GM10266 (cell line): ENCODE data around the gene GPR89A.

Source experiments
- DNase-seq: peaks from one replicate; pipeline ENCODE4 v3.0.0; 2012; ENCODE audit errors: extremely low spot score
- TF ChIP-seq, protein P1 (sequence below): IDR thresholded peaks from 2 replicates; pipeline ENCODE4 v1.5.1; 2012; ENCODE audit warnings: mild to moderate bottlenecking, low read depth; ENCODE audit not compliant: control insufficient read depth, insufficient read depth; ENCODE audit errors: missing control alignments

Gene GPR89A

DNA sequence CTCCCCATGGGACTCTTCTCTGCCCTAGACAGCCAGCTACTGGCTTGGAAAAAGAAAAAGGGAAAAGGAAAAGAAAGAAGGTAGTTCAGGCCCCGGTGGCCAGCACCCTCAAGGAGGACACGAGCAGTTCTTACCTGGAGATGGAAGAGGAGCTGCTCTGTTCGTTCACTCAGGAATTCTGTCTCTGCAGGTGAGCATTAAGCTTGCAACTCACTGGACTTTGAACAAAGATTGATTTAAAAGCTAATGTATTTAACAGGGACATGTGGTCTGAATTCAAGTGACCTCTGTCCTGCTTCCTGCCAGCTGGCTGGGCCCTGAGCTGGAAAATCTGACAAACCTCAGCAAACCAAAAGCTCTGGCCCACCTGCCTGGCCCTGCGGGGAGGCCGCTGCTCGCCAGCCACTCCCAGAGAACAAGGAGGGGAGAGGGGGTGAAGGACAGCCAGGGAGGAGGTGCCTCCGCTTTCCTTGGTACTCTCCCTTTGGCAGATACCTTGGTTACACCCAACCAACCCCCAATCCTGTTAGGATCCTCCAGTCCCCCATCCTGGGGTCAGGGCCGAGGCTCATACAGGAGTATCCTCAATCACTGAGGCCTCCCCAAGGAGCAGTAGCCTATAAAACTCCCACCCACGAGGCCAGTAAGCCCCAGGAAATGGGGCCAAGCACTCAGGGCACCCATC is 99.5 kb downstream of the GPR89A start, which contains the start of gene PDZK1:
PDZK1 (minus strand) TSS at position 186 of the 685 bp plus-strand sequence. CDS start 19,347 bp downstream, outside the sequence.
- no peak for DNase-seq
- TF ChIP-seq, protein P1, sequence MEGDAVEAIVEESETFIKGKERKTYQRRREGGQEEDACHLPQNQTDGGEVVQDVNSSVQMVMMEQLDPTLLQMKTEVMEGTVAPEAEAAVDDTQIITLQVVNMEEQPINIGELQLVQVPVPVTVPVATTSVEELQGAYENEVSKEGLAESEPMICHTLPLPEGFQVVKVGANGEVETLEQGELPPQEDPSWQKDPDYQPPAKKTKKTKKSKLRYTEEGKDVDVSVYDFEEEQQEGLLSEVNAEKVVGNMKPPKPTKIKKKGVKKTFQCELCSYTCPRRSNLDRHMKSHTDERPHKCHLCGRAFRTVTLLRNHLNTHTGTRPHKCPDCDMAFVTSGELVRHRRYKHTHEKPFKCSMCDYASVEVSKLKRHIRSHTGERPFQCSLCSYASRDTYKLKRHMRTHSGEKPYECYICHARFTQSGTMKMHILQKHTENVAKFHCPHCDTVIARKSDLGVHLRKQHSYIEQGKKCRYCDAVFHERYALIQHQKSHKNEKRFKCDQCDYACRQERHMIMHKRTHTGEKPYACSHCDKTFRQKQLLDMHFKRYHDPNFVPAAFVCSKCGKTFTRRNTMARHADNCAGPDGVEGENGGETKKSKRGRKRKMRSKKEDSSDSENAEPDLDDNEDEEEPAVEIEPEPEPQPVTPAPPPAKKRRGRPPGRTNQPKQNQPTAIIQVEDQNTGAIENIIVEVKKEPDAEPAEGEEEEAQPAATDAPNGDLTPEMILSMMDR = no peak

GRCh38 chr1:145708063-145708462 is 100.3 kb downstream of the GPR89A start:
- TF ChIP-seq, protein P1 = no peak
- DNase-seq = peak; percentile 32

- no peak for DNase-seq
- TF ChIP-seq, protein P1 = no peak
Observed at GRCh38 chr1:145710291-145711027, 102.7 kb downstream of the GPR89A start.

DNA sequence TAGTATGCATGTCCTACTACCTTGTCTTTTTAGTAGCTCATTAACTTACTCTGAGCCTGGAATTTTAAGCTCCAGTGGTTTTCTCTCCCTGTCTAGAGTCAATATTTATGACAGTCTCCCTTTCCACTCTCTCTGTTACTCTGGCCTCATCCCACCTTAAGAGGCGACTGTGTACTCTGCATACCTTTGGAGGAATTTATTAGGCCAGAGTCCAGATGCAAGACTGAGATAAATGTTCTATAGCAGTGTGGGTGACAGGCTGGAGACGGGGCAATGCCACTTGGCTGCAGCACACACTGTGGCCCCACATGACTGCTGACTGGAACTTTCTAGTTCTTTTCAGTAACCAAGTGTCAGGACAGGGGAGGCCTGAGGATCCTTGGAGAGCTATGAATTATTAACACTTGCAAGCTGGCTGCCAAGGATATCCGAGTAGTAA is 103.4 kb downstream of the GPR89A start:
- TF ChIP-seq, protein P1 = no peak
- no peak for DNase-seq

DNA sequence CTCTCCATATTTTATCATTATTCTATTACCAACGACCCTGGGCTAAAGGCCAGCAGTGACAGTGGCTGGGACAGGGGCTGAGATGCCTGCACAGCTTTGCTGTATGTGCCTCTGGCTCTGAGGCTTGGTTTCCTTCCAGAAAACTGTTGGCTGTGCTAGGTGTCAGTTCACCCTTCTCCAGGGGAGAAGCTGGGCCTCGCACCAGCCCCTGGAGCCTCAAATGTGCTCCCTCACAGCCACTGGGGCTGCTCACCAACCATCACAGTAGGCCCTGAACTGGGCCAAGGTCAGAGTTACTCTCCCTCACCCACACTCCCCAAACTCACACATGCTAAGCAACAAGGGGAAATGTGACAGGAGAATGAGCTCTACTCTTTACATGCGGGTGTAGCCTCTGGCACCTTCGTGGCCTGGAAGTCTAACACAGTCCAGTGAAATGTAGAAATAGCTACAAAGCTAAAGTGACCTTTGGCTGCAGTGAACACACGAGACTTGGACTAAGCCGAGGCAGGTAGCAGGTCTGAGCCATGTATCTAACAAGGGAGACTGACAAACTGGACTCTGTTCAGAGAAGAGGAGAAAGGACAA is 106.8 kb downstream of the GPR89A start:
- DNase-seq = no peak
- TF ChIP-seq, protein P1 = no peak

GRCh38 chr1:145716641-145717345 is 109.0 kb downstream of the GPR89A start:
- DNase-seq = no peak
- TF ChIP-seq, protein P1 = no peak
